Stimulated activated CD8-positive, alpha-beta memory T cell treated with anti-CD3 and anti-CD28 coated beads, Interleukin-7, amount 100 ng/mL, for 48 hours (primary cell): ENCODE results near the gene LRRC55.

ENCODE experiments used
- DNase-seq, 2 donors: peaks; one replicate each; pipeline ENCODE4 v3.0.0-alpha.2; 2020; ENCODE audit warnings: low read depth in 1 of 2; ENCODE audit errors: extremely low read depth in 1 of 2

The LRRC55 gene, protein sequence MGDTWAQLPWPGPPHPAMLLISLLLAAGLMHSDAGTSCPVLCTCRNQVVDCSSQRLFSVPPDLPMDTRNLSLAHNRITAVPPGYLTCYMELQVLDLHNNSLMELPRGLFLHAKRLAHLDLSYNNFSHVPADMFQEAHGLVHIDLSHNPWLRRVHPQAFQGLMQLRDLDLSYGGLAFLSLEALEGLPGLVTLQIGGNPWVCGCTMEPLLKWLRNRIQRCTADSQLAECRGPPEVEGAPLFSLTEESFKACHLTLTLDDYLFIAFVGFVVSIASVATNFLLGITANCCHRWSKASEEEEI

DNA sequence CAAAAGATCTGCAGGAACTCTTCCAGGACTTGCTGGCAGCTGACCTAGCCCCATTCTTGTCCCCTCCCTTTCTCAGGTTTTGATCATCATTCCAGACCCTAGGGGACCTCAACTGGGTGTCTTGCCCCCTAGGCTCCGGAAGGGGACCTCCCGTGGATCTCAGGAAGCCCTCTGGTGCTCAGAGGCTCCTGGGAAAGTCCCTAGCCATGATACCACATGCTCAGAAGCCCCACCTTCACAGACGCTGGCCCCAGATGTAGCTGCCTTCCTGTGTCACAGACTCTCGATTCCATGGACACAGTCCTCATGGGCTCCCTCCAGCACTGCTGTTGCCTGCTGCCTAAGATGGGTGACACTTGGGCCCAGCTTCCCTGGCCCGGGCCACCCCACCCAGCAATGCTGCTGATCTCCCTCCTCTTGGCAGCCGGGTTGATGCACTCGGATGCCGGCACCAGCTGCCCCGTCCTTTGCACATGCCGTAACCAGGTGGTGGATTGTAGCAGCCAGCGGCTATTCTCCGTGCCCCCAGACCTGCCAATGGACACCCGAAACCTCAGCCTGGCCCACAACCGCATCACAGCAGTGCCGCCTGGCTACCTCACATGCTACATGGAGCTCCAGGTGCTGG lies at the start of gene LRRC55:
Gene LRRC55 (plus strand): TSS at position 276 of the 628 bp plus-strand sequence. CDS start 70 bp downstream, at position 346.
- DNase-seq, result no peak

DNA sequence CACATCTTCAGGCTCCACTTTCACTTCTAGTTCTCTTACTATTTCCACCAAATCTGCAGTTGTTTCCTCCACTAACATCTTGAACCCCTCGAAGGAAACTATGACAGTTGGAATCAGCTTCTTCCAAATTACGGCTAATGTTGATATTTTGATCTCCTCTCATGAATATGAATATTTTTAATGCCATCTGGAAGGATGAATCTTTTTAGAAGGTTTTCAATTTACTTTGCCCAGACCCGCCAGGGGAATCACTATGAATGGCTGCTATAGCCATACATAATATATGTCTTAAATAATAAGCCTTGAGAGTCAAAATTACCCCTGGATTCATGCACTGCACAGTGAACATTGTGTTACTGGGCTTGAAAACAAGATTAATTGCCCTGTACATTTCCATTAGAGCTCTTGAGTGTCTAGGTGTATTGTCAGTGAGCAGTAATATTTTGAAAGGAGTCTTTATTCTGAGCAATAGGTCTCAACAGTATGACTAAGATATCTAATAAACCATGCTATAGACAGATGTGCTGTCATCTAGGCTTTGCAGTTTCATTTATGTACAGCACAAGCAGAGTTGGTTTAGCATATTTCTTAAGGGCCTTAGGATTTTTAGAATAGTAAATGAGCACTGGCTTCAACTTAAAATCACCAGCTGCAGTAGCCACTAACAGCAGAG lies 48.3 kb upstream of the LRRC55 start:
- DNase-seq, result no peak

DNA sequence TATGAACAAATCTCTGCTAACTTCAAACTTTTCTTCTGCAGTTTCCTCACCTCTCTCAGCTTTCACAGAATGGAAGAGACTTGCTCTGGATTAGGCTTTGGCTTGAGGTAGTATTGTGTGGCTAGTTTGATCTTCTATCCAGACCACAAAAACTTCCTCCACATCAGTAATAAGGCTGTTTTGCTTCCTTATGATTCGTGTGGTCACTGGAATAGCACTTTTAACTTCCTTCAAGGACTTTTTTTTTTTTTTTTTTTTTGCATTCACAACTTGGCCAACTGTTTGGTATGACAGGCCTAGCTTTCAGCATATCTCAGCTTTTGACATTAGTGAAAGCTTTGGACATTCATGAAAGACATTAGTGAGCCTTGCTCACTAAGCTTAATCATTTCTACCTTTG lies 47.5 kb upstream of the LRRC55 start:
- no peak for DNase-seq

DNA sequence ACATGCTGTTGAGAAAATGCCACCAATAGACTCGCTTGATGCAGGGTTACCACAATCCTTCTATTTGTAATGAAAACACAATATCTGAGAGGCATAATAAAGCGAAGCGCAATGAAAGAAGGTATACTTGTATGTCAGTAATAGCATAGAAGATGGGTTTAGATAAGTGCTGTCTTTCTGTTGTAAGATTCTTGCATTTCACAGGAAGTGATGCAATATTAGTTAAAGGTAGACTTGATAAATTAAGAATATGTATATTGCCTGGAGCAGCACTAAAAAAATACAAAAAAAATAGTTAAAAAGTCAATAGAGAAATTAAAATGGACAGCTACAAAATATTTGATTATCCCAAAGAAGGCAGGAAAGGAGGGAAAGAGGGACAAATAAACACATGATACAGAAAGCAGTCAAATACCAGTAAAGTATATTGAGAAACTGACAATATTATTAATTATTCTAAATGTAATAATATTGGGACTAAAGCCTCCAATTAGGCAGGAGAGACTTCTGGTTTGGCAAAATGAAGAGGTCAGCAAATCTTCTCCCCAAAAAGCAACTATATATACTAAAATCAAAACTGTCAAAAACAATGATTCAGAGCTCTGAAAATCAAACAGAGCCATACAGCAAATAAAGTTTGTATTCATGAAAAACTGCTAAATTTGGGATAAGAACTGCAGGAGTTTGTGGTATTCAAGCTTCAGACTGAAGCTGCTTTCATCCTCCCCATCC lies 46.6 kb upstream of the LRRC55 start:
- no peak for DNase-seq

DNA sequence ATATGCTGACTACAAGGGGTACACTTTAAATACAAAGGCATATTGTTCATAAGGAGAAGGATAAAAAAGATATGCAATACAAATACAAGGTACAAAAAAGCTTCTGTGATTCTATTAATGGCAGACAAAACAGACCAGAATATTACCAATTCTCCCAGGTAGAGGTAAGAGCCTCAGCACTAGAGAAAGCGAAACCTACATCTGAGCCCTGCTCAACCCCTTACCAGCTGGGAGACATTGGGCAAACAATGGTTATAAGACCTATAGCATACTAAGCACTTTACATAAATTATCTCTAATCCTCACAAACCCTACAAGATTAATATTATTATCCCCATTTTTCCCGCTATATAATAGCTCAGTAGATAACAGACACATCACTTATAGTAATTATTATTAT lies 41.2 kb upstream of the LRRC55 start:
- no peak for DNase-seq

DNA sequence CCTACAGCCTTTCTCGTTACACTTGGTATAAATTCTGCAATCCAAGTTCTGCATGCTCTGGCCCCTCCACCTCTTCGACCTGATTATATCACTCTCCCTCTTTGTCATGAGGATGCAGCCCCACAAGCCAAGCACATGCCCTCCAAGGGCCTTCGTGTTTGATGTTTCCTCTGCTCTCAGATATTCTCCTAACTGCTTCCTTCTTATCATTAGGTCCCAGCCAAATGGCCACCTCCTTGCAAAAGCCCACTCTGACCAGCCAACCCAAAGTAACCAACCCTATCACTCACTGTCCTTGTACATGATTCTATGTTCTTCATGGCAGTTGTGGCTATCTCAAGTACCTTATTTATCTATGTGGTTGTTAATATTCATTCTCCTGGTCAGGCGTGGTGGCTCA lies 38.3 kb upstream of the LRRC55 start:
- no peak for DNase-seq

DNA sequence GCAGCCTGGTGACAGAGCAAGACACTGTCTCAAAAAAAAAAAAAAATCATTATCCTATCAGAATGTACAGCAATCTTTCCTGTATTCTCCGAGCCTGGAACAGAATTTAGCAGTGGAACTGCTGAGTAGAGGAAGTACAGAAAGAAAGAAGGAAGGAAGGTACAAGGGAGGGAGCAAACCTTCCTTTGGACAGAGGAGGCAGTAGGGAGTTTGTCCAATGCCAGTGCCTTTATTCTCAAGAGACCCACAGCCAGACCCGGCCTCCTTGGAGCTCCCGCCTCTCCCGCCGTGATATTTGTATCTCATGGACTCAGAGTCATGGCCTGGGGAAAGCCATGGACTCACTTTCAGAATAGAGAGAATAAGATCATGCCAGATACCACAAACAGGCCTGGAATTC lies 37.7 kb upstream of the LRRC55 start:
- DNase-seq, result no peak

DNA sequence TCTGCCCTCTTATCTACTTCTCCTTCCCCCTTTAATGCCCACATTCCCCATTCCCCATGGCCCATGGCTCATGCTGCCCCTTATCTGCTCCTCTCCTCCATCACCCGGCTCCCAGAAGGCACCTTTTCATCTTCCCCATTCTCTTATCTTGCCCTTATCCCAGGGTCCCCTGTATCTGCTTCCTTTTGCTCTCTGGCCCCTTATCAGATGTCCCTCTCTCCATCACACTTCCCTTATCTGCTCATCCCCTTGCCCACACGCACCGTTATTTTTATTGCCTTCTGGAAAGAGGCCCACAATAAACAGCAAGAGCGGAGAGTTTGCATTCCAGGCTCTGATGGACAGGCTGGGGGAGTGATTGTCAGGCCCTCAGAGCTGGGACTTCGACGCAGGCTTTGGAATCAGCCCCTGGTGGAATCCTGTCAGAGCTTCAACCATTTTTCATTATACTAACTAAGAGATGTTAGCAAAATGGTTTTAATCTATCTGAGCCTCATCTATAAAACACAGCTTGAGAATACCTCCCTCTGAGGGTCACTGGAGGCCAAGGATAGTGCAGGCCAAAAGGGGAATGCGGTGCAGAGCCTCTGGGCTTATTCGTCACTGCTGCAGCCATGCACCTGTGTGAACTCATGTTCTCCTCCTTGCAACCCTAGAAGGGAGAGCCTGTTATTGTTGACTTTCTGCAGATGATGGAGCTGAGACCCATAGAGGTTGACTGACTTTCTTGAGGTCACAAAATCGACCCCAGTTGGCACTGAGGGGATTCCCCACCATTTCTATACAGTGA lies 37.0 kb upstream of the LRRC55 start:
- no peak for DNase-seq

DNA sequence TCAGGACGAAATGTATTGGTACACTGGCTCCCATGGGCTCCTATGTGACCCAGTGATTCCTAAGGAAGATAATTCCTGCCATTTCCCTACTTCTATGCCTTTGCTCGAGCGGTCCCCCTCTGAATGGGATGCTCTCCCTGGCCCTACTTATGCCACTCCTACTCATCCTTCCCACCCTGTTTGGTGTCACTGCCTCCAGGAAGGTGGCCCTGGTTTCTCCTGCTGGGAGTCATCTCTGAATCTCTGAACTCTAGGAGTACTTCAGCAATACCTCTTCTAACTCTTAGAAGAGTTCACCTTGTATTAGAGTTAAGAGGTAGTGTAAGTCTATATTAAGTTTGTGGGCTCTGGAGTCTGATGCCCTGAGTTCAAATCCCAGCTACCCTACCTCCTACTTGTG lies 35.5 kb upstream of the LRRC55 start:
- no peak for DNase-seq

DNA sequence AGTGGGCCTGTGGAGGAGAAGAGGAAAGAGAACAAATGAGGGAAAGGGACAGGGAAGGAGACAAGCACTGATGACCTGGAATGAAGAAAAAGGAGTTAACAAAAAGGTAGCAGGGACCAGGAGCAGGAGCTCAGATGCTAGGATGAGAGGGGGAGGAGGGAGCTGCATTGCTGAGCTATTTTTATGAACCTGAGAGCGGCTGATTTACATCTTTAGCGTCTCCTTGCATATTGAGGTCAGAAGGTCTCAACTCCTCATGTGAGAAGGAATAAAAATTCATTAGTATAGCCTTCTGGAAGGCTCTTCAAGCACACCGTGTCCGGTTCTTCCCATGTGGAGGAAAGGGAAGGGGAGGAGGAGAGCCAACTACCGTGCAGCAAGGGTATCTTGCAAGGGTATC lies 33.1 kb upstream of the LRRC55 start:
- no peak for DNase-seq

DNA sequence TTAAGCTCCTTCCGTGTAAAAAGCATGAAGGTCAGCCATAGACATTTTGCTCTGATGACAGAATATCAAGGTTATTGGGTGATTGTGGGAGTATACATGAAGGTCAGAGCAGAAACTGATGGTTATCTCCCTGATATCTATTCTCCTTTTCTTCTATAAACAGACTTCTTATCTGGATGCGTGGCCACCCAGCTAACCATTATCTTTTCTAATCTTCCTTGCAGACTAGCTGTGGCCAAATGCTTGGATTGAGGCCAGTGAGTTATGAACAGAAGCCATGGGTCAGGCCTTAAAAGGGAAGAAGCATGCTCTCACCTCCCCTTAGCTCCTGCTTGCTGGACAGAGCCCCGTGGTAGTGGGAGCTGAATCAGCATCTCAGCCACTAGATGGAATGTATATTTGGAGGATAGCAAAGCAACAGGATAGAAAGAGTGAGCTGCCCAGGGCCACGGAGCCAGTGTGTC lies 31.3 kb upstream of the LRRC55 start:
- no peak for DNase-seq

DNA sequence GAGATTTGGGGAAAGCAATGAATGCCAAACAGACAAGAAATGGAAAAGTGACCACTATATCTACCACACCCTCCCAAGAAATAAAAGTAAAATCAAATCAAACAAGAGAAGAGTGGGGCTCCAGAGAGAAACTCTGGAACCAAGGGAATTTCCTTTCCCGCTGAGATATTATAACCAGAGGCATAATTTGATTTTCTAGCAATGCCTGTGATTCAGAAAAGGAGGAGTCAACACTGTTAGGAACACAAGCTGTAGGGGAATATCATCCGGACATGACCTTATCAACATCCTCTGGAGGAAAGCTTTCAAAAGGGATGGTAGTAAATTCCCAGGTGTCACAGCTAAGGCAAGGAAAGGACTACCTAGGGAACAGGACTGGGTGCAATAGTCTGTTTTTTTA lies 29.6 kb upstream of the LRRC55 start:
- no peak for DNase-seq

DNA sequence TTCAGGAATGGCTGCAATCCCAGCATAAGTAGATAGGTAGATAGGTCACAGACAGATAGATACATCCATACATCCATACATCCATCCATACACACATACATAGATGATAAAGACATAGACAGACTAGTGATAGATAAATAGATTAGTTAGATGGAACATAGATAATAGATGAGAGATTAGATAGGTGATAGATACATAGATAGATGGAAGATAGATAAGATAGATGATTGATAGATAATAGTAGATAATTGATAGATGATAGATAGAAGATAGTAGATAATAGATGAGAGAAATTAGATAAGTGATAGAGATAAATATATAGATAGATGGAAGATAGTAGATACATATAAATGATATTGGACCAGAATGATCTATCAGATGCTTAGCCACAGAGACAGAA lies 28.3 kb upstream of the LRRC55 start:
- DNase-seq, result no peak

DNA sequence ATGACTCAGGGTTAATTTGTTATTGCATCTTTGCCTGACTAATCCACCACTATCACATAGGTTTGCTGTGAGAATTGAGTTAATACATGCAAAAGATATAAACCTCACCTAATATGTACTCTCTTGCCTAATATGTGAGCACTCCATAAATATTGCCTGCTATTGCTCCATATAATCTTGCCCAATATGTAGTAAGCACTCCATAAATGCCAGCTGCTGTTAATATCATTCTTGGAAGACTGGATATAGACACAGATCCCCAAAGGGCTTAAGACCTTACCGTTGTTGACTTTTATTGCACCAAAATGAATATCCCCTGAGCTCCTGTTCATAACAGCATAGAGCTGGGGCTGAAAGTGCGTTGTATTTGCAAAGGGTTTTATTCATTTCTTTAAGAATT lies 27.0 kb upstream of the LRRC55 start:
- DNase-seq, result no peak

DNA sequence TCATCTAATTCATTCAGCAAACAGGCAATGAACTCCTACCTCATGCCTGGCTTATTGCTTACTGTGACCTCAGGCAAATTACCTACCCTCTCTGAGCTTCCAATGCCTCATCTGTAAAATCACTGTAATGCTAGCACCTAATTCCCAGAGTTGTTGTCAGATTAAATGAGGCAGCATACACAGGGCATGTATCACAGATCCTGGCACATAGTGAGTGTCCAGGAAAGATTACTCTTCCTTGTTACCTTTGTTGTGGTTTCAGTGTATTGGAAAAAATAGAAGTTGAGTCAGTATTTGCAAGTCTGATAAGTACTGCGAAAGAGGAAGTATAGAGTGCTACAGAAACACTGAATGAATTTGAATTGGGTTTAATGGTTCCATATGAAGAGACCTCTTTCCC lies 26.4 kb upstream of the LRRC55 start:
- no peak for DNase-seq

DNA sequence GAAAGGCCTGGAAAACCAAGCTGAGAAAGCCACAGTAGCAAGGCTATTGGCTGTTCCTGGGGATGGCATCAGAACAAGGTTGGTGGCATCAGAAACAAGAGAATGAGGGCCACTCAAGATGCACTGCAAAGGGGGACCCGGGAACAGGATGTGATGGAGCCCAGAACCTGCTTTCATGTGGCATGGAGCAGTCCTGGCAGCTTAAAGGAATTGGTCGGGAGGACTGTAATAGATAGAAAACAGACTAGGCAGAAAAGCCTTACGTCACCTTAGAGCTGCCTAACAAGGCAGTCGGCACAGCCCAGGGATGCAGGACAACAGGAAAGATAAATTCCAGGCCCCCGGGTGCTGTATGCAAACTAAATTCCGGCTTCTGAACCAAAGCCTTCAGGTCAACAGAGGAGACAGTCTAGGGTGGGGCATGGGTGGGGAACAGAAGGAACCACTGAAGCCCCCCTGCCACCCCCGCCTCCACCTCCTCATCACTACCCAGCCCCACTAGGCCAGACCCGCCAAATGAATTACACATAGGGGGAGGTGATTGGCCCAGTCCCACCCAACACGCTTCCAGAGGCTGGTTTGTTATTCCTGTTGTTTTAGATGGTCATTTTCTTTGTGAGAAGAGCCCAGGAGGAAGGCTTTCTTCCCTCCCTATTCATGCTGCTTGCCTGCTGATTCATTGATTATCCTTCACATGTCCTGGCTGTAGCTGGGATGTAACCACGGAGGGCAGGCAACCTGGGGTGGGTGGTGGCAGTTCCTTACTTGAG lies 25.7 kb upstream of the LRRC55 start:
- DNase-seq, result no peak

DNA sequence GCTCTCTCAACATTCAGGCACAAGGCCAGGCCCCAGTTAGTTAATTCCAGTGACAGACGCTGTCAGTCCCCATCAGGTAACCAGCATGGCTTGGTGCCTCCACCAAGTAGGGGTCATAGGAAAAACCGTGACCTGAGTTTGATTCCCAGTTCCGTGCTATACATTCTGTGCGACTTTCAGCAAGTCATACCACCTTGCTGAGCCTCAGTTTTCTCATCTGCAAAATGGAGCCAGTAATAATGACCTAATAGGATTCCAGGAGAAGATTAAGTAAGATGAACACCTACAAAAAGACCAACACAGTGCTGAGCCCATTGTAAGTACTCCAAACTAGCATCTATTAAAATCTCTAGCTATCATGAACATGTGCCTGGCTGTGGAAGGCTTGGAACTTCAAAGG lies 24.8 kb upstream of the LRRC55 start:
- DNase-seq, result no peak

DNA sequence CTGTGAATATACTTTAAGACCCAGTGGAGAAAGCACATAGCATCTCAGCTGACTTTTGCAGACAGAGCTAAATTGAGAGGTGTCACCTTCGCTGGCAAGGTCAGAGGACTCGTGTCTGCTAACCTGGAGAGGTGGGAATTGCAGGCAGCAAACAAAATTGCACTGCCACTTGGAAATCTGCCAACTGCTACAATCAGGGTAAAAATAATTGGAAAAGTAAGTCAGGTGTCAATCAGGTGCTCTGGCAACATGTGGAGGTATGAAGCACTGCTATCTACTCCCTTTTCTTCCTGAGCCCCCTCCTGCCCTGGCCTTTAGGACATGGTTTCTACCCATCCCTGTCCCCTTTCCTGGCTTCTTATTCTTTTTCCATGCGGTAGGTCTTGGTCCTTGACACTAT lies 24.1 kb upstream of the LRRC55 start:
- no peak for DNase-seq

DNA sequence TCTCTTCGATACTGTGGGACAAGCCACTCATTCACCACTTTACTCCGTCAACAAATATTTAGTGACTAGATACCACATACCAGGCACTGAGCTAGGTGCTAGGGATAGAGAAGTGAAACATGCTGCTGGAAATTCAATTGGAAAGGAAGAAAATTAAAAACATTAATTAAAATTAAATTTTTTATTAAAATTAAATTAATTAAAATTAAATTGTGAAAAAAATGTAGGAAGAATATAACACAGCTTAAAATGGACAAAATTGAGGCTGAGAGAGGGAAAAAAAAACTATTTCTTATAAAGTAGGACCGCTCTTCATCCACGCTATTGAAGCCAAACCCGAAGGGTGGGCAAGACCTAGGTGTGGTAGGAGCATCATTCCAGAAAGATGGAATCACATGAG lies 23.6 kb upstream of the LRRC55 start:
- DNase-seq, result no peak

DNA sequence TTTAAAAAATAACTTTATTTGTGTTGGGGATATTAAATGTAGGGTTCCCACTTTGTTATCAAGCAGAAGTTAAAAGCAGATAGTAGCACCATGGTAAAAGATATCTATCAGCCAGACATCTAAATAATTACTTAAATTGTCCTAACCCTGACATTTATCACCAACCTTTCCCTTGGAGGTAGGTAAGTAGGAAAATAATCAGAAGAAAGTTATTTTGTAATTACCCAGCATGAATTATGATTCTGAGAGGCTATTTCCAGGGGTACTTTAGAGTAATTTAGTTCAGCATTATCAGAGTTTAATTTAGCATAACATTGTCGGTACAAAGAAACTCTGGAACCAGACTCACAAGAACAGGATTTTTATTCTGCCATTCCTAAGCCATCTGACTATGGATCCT lies 23.2 kb upstream of the LRRC55 start:
- DNase-seq, result no peak
